ENCODE results near the gene FYN. TPM values are rescaled to one million over a fixed set of nuclear protein-coding genes. Genes with fewer than 3 reads are reported as not detected.

Gene FYN
- polyA plus RNA-seq, 2 of the 4 experiments (the other 2 are of a cell fraction) = 3.5 to 3.7 TPM

GRCh38 chr6:111713236-111713635 is 160.0 kb downstream of the FYN start:
- TF ChIP-seq ATOH8 (CRISPR knock-in tag; IDR thresholded peaks at IDR 0.05; ENCODE audit: low read depth) (no peak), SMC3 (IDR thresholded peaks at IDR 0.05) (no peak)
- ChIA-PET CTCF (interaction anchor here (1.6 kb wide), 1 partner anchor 284 kb away, joined by 4 read pairs; no protein-coding TSS in a partner anchor), POLR2A (no interaction called here)
- FAIRE-seq = no peak
- no peak overlapping the region for H3K4me2 ChIP-seq
- no peak for ATAC-seq
- no peak overlapping the region for H3K27ac ChIP-seq
- peaks cover 2% of the 10 kb centered on the region; the same call in 1 of the 3 replicates for H3K4me1 ChIP-seq
- DNase-seq (ENCODE audit: low read depth in 1 of 2, low spot score in 1 of 2) = no peak
- H3K9me3 ChIP-seq = no peaks in the 10 kb centered on the region
- WGBS (ENCODE audit: missing lambda C conversion rate) = 71% methylated on average over 2 of the region's 2 CpGs
- no peak overlapping the region for H3K4me3 ChIP-seq

GRCh38 chr6:111711984-111712752 is 161.1 kb downstream of the FYN start:
- POLR2A ChIA-PET = no interaction called here
- H3K9me3 ChIP-seq = no peaks in the 10 kb centered on the region
- no peak overlapping the region for H3K4me3 ChIP-seq
- no peak overlapping the region for H3K27ac ChIP-seq
- DNase-seq (ENCODE audit: low read depth in 1 of 2, low spot score in 1 of 2) = peak in 1 of 2 experiments; percentile 28
- TF ChIP-seq CHD4 (IDR thresholded peaks at IDR 0.05; ENCODE audit: borderline replicate concordance) = no peak
- no peak for TF ChIP-seq E2F6 (IDR thresholded peaks at IDR 0.05; ENCODE audit: borderline replicate concordance, low read depth)
- no peak for TF ChIP-seq REST (IDR thresholded peaks at IDR 0.05)
- no peak for TF ChIP-seq SREBF2 (IDR thresholded peaks at IDR 0.05)
- TF ChIP-seq MAFK (IDR thresholded peaks at IDR 0.05; ENCODE audit: partially characterized antibody) = no peak
- TF ChIP-seq ELK1 (IDR thresholded peaks at IDR 0.05; ENCODE audit: low read depth, low read length) = no peak
- no peak for TF ChIP-seq ZC3H11A (IDR thresholded peaks at IDR 0.05)
- TF ChIP-seq SMC3 (IDR thresholded peaks at IDR 0.05) = no peak
- no peak for TF ChIP-seq CEBPB (IDR thresholded peaks at IDR 0.05)
- no peak for TF ChIP-seq RCOR1 (IDR thresholded peaks at IDR 0.05; ENCODE audit: low read depth, low read length)
- no peak for TF ChIP-seq HOXB13 (CRISPR knock-in tag; IDR thresholded peaks at IDR 0.05; ENCODE audit: low read depth)
- TF ChIP-seq KDM1A (IDR thresholded peaks at IDR 0.05; ENCODE audit: low read depth) = no peak
- no peak for TF ChIP-seq HMGXB4 (CRISPR knock-in tag; IDR thresholded peaks at IDR 0.05; ENCODE audit: borderline replicate concordance)
- TF ChIP-seq RAD21 (conservative IDR thresholded peaks at IDR 0.05 in 1 of 2, IDR thresholded peaks at IDR 0.05 in 1 of 2) = no peak
- no peak for TF ChIP-seq ATOH8 (CRISPR knock-in tag; IDR thresholded peaks at IDR 0.05; ENCODE audit: low read depth)
- no peak for TF ChIP-seq TP53 (CRISPR knock-in tag; IDR thresholded peaks at IDR 0.05)
- TF ChIP-seq FOXS1 (CRISPR knock-in tag; IDR thresholded peaks at IDR 0.05) = no peak
- no peak for TF ChIP-seq FOSL2 (IDR thresholded peaks at IDR 0.05)
- TF ChIP-seq FOSL2 (CRISPR knock-in tag; IDR thresholded peaks at IDR 0.05) = no peak
- 75% methylated on average over 13 of the region's 13 CpGs for WGBS (ENCODE audit: missing lambda C conversion rate)
- CTCF ChIA-PET = interaction anchor here (1.0 to 1.6 kb wide), 3 partner anchors 81 to 330 kb away, joined by 4 read pairs; no protein-coding TSS in a partner anchor
- no peak overlapping the region for H3K4me2 ChIP-seq
- FAIRE-seq = no peak
- ATAC-seq = no peak
- peaks cover 2% of the 10 kb centered on the region; the same call in 1 of the 3 replicates for H3K4me1 ChIP-seq
